ENCODE data around the gene DHX57.

DHX57 gene

GRCh38 chr2:38750011-38750890 lies 125.5 kb downstream of the DHX57 start:
- DNase-seq (ENCODE audit: low spot score), result peak; percentile 76

GRCh38 chr2:38748943-38749804 lies 126.6 kb downstream of the DHX57 start:
- DNase-seq (ENCODE audit: low spot score), result no peak

- no peak for DNase-seq (ENCODE audit: low spot score)
Observed at GRCh38 chr2:38748391-38748790, 127.3 kb downstream of the DHX57 start.

- no peak for DNase-seq (ENCODE audit: low spot score)
Observed at GRCh38 chr2:38747819-38748218, 127.9 kb downstream of the DHX57 start.
